Activated CD8-positive, alpha-beta memory T cell treated with anti-CD3 and anti-CD28 coated beads, Interleukin-2, amount 50 U/mL, for 24 hours (primary cell): ENCODE measurements around the gene DNAJC5G.
"Not testable (repeated sequence)": the region's sequence is repeated elsewhere in the genome, so short reads cannot be mapped to it uniquely, and the experiment has no call there.

ENCODE experiments used
- DNase-seq: peaks from one replicate; pipeline ENCODE4 v3.0.0-alpha.2; 2020; ENCODE audit errors: extremely low read depth

The DNAJC5G gene

DNA sequence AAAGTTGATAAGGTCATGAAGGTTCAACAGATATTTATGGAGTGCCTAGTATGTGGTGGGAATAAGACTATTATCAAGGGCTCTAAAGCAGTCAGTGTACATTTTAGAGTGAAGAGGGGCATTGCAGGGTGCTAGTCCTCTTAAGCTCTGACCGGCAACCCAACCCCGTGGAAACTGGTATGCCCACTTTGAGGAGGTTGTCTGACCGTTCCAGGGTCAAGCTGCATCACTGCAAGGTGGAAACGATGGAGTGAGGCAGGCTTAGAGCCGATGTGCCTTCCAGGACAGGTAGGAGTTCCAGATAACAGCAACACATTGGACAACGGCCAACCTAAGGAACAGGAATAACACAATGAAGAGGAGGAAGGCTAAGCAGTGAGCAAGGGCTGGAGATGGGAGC, 34.4 kb downstream of the DNAJC5G start:
- no peak for DNase-seq

DNA sequence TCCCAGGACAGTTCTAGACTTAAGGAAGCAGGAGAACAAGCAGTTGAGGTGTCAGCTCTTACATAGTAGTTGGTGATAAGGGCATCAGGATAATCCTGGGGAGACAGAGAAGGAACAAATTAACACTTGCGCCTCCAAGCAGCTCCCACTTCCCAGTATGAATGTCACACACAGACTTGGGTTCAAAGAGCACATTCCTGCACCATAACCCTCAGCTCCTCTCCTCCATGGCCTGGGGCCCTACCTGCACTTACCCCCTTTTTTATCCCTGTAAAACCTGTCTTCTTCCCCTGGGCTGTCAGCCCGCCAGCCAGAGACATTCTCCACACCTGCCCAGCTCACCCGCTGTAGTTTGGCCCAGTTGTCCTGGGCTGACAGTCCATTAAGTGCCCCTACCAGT, 36.9 kb downstream of the DNAJC5G start:
- no peak for DNase-seq

GRCh38 chr2:27313882-27314645, 38.8 kb downstream of the DNAJC5G start:
- no peak for DNase-seq

- DNase-seq, result no peak
Observed at GRCh38 chr2:27314709-27315108, 39.5 kb downstream of the DNAJC5G start.

GRCh38 chr2:27315122-27315521, 39.9 kb downstream of the DNAJC5G start:
- DNase-seq, result no peak

DNA sequence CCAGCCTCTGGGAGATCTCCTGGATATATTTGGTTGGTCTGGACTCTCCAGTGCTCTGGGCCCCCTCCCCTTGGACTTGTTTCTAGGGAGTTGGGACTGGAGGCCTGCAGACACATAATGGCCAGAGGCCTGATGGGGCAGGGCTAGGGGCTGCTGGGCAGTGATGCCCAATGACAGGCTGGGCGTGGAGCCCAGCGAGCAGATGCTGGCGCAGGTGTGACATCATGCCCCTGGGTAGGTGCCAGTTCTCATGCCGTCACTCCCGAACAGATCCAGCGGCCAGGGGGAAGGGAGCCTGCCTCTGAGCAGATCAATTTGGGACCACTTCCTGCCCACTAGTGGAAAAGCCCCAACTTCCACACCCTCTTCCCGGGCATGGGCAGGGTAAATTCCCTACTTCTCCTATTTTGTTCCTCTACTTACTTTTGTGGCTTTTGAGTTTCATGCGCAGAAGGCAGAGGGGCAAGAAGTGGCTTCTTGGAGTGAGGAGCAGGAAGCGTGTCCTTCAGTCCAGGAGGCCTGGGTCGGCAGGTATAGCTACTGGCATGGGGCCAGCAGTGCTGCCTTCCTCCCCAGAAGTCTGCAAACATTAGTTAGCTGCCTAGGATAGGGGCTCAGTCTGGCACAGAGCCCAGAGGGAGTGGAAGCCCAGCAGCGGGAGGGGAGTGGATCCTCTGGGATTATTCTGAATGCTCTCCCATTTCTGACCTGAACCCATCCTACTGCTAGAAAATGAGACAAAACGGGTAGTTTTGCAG, 41.6 kb downstream of the DNAJC5G start:
- no peak for DNase-seq

- DNase-seq, result not testable (repeated sequence)
Observed at GRCh38 chr2:27319839-27320238, 44.6 kb downstream of the DNAJC5G start.

GRCh38 chr2:27320958-27321543, 45.8 kb downstream of the DNAJC5G start:
- DNase-seq, result no peak

- no peak for DNase-seq
Observed at GRCh38 chr2:27322301-27322765, 47.1 kb downstream of the DNAJC5G start.

GRCh38 chr2:27322766-27323595, 47.7 kb downstream of the DNAJC5G start, which contains the start of gene MPV17:
TSS of gene MPV17 (minus strand) at chr2:27323097. CDS start at chr2:27322517, 580 bp downstream.
- peak; percentile 68 for DNase-seq

DNA sequence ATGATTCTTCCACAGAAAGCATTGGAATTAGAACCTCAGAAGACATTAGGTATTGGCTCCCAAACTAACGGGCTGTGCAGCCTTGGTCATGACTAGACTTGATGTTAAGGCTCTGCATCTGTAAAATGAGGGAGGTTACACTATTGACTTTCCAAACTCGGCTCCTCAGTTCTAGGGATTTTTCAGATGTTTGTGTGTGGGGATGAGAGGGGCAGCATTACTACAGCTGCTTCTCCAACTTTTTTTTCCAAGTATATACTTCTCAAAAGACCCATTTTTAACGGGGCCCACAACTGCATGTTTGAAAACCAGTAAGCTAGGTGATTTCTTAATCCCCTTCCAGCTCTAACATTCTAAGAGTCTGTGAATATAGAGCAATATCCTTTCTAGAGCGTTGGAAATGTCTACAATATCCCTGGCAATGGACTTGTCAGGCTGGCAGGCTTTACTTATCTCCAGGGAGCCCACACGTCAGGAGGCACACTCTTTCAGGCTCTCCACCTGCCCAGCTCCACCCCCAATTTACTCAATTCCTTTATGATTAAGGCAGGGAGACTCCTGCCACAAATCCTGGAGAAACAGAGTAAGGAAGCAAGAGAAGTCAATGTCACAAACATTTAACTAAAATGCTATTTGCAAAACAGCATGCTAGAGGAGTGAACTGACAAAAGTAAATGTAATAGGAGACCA, 48.5 kb downstream of the DNAJC5G start:
- no peak for DNase-seq

DNA sequence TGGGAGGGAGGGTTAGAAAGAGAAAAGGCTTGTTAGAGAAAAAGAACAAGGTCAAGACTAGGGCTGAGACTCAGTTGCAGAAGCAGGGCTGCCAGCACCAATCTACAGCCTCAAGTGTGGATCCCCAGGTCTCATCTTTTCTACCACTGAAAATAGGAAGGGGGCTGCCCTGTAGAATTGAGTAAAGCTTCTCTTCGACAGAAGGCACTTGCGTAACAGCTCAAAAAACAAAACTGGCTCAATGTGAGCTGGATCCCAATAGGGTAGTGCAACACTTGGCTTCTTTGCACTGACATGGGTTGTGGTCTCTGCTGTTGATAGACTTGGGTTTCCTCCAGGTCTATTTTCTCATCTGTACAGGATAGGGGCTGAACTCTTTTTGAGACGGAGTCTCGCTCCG, 49.5 kb downstream of the DNAJC5G start:
- no peak for DNase-seq
